Measurements from ENCODE around the gene CHKB.

Gene CHKB

DNA sequence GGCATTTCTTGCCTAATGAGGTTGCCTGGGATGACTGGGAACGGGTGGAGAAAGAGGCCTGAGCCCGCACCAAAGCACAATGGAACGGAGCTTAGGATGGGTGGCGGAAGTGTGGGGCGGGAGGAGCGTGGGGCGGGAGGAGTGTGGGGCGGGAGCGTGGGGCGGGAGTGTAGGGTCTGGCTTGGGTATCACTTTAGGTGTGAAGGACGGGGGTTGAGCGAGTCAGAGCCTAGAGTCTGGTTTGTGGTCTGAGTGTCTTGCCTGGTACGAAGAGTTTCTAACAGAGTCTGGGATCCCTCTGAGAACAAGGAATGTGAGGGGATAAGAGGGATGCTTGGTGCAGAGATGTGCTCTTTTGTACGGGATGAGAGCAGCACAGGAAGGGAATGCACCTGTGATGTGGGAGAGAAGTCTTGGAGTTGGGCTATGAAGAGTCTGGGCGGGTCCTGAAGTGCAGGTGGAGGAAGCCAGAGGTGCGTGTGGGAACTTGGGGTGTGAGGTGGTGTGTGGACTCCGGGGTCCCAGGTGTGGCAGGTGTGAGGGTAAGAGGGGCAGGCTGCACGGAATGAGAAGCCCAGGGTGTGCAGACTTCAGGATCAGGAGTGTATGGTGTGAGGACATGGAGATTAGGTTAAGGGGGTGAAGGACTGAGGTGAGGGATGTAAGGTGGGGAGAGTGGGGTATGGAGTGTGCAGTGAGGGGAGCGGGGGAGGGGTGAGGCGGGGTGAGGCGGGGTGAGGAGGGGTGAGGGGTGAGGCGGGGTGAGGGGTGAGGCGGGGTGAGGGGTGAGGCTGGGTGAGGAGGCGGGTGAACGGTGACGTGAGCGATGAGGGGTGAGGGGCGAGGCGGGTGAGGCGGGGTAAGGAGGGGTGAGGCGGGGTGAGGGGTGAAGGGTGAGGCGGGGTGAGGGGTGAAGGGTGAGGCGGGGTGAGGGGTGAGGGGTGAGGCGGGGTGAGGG lies 21.0 kb downstream of the CHKB start:
- no peak overlapping the region for H3K27ac Mint-ChIP-seq
- H3K9me3 Mint-ChIP-seq: no peaks in the 10 kb centered on the region
- no peaks in the 10 kb centered on the region for H3K27me3 Mint-ChIP-seq

DNA sequence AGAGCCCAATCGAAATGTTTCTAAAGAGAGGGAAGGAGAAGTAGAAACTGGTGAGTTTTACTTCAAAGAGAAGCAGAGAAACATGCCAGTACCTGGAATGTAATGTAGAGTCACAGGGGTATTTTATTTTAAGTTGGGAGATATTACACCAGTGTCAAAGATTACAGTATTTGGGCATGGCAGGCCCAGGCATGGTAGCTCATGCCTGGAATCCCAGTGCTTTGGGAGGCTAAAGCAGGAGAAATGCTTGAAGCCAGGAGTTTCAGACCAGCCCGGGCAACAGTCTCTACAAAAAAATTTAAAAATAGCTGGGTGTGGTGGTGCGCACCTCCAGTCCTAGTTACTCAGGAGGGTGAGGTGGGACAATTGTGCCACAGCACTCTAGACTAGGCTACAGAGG lies 22.6 kb downstream of the CHKB start:
- no peak overlapping the region for H3K4me3 Mint-ChIP-seq
- H3K9me3 Mint-ChIP-seq: no peaks in the 10 kb centered on the region
- no peaks in the 10 kb centered on the region for H3K27me3 Mint-ChIP-seq

More for the DNA sequence above, 21.0 kb downstream of the CHKB start:
- peak overlapping the region; percentile 5 for H3K4me3 Mint-ChIP-seq
- H3K4me1 Mint-ChIP-seq (ENCODE audit: low read depth): peaks cover 18% of the 10 kb centered on the region
- no peaks in the 10 kb centered on the region for H3K36me3 Mint-ChIP-seq (ENCODE audit: low read depth)

GRCh38 chr22:50556703-50557102 lies 25.9 kb downstream of the CHKB start:
- no peaks in the 10 kb centered on the region for H3K27me3 Mint-ChIP-seq
- H3K4me3 Mint-ChIP-seq: no peak overlapping the region
- no peaks in the 10 kb centered on the region for H3K36me3 Mint-ChIP-seq (ENCODE audit: low read depth)
- H3K9me3 Mint-ChIP-seq: no peaks in the 10 kb centered on the region
- H3K27ac Mint-ChIP-seq: no peak overlapping the region
- H3K4me1 Mint-ChIP-seq (ENCODE audit: low read depth): peaks cover 7% of the 10 kb centered on the region

More for the DNA sequence above, 22.6 kb downstream of the CHKB start:
- Mint-ChIP-seq H3K27ac (no peak overlapping the region), H3K36me3 (ENCODE audit: low read depth) (no peaks in the 10 kb centered on the region), H3K4me1 (ENCODE audit: low read depth) (peaks cover 18% of the 10 kb centered on the region)

GRCh38 chr22:50553310-50553709 lies 29.3 kb downstream of the CHKB start:
- H3K36me3 Mint-ChIP-seq (ENCODE audit: low read depth): no peaks in the 10 kb centered on the region
- peaks cover 11% of the 10 kb centered on the region for H3K4me1 Mint-ChIP-seq (ENCODE audit: low read depth)
- H3K9me3 Mint-ChIP-seq: no peaks in the 10 kb centered on the region
- H3K4me3 Mint-ChIP-seq: no peak overlapping the region
- no peaks in the 10 kb centered on the region for H3K27me3 Mint-ChIP-seq
- H3K27ac Mint-ChIP-seq: no peak overlapping the region

DNA sequence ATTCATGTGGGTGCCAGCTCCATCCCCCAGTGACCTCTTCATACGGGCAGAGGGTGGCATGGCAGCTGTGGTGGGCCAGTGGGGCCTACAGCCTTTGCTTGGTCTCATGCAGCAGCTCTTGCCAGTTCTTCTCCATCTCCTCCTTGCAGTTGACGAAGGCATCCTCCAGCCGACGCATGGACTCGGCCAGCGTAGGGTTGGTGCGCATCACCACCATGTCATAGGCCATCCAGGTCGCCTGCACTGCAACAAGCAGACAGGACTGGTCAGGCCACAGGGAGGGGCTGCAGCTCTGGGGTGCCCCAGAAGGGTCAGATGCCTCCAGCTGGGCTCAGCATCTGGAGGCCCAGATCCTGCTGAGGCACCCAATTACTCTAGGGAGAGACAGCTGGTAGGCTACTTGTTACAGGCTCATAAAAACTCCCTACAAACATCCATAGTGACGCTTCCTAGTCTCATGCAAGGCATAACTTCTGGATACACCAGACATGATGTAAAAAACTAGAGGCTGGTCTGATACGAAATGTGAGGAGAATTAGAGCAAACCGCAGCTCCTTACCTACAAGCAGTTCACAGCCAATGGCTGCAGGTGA lies 31.4 kb downstream of the CHKB start:
- H3K4me3 Mint-ChIP-seq: no peak overlapping the region
- H3K36me3 Mint-ChIP-seq (ENCODE audit: low read depth): no peaks in the 10 kb centered on the region
- H3K27ac Mint-ChIP-seq: no peak overlapping the region
- peaks cover 15% of the 10 kb centered on the region for H3K4me1 Mint-ChIP-seq (ENCODE audit: low read depth)
- H3K27me3 Mint-ChIP-seq: no peaks in the 10 kb centered on the region
- H3K9me3 Mint-ChIP-seq: no peaks in the 10 kb centered on the region

- no peaks in the 10 kb centered on the region for H3K9me3 Mint-ChIP-seq
- H3K36me3 Mint-ChIP-seq (ENCODE audit: low read depth): no peaks in the 10 kb centered on the region
- peak overlapping the region; percentile 77 for H3K27ac Mint-ChIP-seq
- peak overlapping the region; percentile 58 for H3K4me3 Mint-ChIP-seq
- no peaks in the 10 kb centered on the region for H3K27me3 Mint-ChIP-seq
- H3K4me1 Mint-ChIP-seq (ENCODE audit: low read depth): peaks cover 22% of the 10 kb centered on the region
These were observed 32.3 kb downstream of the CHKB start for GRCh38 chr22:50550395-50550794.

DNA sequence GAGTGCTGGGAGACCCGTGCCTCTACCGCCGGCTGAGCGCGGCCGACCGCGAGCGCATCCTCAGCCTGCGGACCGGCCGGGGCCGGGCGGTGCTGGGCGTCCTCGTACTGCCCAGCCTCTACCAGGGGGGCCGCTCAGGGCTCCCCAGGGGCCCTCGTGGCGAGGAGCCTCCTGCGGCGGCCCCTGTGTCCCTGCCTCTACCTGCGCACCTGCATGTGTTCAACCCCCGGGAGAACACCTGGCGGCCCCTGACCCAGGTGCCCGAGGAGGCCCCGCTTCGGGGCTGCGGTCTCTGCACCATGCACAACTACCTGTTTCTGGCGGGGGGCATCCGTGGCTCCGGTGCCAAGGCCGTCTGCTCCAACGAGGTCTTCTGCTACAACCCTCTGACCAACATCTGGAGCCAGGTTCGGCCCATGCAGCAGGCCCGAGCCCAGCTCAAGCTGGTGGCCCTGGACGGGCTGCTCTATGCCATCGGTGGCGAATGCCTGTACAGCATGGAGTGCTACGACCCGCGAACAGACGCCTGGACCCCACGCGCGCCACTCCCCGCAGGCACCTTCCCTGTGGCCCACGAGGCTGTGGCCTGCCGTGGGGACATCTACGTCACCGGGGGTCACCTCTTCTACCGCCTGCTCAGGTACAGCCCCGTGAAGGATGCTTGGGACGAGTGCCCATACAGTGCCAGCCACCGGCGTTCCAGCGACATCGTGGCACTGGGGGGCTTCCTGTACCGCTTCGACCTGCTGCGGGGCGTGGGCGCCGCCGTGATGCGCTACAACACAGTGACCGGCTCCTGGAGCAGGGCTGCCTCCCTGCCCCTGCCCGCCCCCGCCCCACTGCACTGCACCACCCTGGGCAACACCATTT lies 33.5 kb downstream of the CHKB start:
- H3K4me1 Mint-ChIP-seq (ENCODE audit: low read depth): peaks cover 35% of the 10 kb centered on the region
- H3K27ac Mint-ChIP-seq: peak overlapping the region; percentile 86
- peak overlapping the region; percentile 82 for H3K4me3 Mint-ChIP-seq
- no peaks in the 10 kb centered on the region for H3K9me3 Mint-ChIP-seq
- H3K27me3 Mint-ChIP-seq: no peaks in the 10 kb centered on the region
- H3K36me3 Mint-ChIP-seq (ENCODE audit: low read depth): no peaks in the 10 kb centered on the region

DNA sequence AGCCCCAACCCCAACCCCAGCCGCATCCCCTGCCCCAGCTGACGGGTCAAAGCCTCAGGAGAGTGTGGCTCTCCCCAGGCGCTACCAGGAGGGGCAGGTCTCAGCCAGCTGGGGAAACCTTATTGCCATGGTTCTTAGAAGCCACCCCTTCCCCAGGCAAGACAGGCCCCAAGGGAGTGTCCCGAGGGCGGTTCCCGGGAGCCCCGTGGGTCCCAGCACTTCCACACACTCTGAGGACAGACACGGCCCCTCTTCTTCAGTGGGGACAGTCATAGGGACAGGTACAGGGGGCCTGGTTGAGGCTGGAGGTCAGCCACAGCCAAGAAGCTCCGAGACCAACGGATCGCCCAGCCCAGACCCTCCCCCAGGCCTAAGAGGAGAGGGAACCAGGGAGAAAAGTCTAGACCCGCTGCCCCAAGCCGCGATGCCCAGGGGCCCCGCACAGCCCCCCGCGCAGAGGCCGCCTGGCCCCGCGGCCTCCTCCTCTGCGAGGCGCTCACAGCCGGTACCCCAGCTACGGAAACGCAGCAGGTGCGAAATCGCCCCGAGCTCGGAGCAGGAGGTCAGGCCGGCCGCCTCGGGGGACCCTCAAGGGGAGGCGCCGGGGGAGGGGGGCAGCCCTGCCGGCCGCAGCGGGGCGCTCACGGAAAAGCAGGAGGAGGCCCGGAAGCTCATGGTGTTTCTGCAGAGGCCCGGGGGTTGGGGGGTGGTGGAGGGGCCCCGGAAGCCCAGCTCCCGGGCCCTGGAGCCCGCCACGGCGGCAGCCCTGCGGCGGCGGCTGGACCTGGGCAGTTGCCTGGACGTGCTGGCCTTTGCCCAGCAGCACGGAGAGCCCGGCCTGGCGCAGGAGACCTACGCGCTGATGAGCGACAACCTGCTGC lies 34.4 kb downstream of the CHKB start:
- H3K27ac Mint-ChIP-seq: peak overlapping the region; percentile 83
- H3K36me3 Mint-ChIP-seq (ENCODE audit: low read depth): no peaks in the 10 kb centered on the region
- H3K27me3 Mint-ChIP-seq: no peaks in the 10 kb centered on the region
- peaks cover 38% of the 10 kb centered on the region for H3K4me1 Mint-ChIP-seq (ENCODE audit: low read depth)
- H3K4me3 Mint-ChIP-seq: peak overlapping the region; percentile 73
- no peaks in the 10 kb centered on the region for H3K9me3 Mint-ChIP-seq

DNA sequence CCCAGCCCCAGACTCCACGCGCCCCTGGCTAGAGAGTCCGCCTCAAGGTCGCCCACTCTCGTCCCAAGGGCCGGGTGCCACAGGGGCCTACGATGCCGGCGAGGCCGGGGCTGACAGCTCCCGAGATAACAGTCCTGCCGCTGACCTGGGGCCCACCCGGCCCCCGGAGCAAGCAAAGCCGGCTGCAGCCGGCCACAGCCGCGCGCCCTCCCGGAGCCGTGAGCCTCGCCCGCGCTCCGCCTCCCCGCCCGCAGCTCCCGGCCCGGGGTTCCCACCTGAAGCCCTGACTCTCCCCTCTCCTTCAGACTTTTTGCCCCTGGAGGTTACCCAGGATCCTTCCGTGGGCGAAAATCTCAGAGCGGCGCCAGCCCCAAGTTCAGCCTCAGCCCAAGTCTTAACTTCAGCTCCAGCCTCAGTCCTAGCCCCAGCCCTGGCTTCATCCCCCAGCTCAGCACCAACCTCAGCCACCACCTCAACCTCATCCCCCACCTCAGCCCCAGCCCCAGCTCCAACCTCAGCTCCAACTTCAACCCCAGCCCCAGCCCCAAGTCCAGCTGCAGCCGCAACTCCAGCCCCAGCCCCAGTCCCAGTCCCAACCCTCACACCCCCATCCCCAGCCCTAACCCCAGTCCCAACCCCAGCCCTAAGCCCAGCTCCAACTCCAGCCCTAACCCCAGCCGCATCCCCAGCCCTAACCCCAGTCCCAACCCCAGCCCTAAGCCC lies 35.2 kb downstream of the CHKB start:
- Mint-ChIP-seq H3K27ac (no peak overlapping the region), H3K9me3 (no peaks in the 10 kb centered on the region), H3K4me1 (ENCODE audit: low read depth) (peaks cover 42% of the 10 kb centered on the region), H3K27me3 (no peaks in the 10 kb centered on the region), H3K36me3 (ENCODE audit: low read depth) (peaks cover 3% of the 10 kb centered on the region), H3K4me3 (no peak overlapping the region)

DNA sequence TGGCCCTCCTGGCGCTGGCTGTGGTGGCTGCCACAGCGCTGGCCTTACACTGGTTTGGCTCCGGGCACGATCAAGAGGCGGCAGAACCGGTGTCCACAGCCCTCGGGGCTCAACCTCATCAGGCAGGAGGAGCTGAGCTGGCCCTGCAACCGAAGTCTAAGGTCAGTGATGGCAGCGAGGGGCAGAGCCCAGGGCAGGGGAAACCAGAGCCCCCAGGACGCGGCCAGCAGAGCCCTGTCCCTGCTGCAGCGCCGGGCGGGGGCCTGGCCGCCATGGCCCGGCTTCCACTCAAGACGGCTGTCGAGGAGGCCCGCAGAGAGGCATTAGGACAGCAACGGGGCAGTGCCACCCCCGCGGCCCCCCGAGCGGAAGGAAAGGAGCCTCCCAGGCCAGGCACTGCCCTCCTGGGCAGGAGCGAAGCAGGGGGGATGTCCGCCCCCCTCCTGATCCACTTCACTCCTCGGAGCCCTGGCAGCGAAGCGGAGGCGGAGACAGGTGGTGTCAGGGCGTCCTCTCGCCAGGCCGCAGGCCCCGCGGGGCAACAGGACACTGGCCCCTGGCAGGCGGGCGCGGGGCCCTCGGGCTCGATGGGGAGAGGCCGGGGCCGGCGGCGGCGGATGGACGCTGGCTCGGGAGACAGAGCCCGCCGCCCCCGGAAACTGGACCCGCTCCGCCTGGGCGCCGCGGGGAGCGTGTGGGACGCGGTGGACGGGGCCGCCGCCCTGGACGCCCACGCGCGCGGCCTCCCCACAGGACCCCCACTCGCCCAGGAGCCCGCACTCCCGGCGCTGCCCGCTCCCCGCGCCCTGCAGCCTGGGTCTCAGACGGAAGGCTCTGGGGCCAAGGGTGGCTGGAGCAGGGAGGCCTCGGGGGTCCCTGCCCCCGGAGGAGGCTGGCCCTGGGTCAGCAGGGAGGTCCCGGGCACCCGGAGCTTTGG lies 36.1 kb downstream of the CHKB start:
- peaks cover 8% of the 10 kb centered on the region for H3K36me3 Mint-ChIP-seq (ENCODE audit: low read depth)
- H3K4me1 Mint-ChIP-seq (ENCODE audit: low read depth): peaks cover 50% of the 10 kb centered on the region

GRCh38 chr22:50545522-50546325 lies 36.9 kb downstream of the CHKB start, which contains the start of gene KLHDC7B:
Gene KLHDC7B (plus strand): TSS chr22:50545899. CDS start chr22:50546244, 345 bp downstream.
- peaks cover 59% of the 10 kb centered on the region for H3K4me1 Mint-ChIP-seq (ENCODE audit: low read depth)
- H3K4me3 Mint-ChIP-seq: peak within 1 kb of the TSS; percentile 44
- H3K9me3 Mint-ChIP-seq: no peaks in the 10 kb centered on the region
- H3K36me3 Mint-ChIP-seq (ENCODE audit: low read depth): peaks cover 8% of the 10 kb centered on the region
- no peaks in the 10 kb centered on the region for H3K27me3 Mint-ChIP-seq
- H3K27ac Mint-ChIP-seq: peak within 1 kb of the TSS; percentile 46

More for the DNA sequence above, 36.1 kb downstream of the CHKB start:
- Mint-ChIP-seq H3K9me3 (no peaks in the 10 kb centered on the region), H3K27me3 (no peaks in the 10 kb centered on the region), H3K27ac (no peak overlapping the region), H3K4me3 (no peak overlapping the region)

- Mint-ChIP-seq H3K4me1 (ENCODE audit: low read depth) (peaks cover 59% of the 10 kb centered on the region), H3K9me3 (no peaks in the 10 kb centered on the region), H3K27ac (peak overlapping the region; percentile 46), H3K4me3 (peak overlapping the region; percentile 44), H3K36me3 (ENCODE audit: low read depth) (peaks cover 8% of the 10 kb centered on the region), H3K27me3 (no peaks in the 10 kb centered on the region)
These were observed 37.8 kb downstream of the CHKB start for GRCh38 chr22:50544746-50545253.

Measured in stimulated activated naive CD8-positive, alpha-beta T cell treated with anti-CD3 and anti-CD28 coated beads, Interleukin-15, Interleukin-2, amounts not matched to agents 100 ng/mL and 50 ng/mL, for 24 hours (primary cell).